Measurements from ENCODE around the gene FAXDC2.

Gene FAXDC2

GRCh38 chr5:154873791-154874331 lies 23.5 kb upstream of the FAXDC2 start:
- H3K4me3 ChIP-seq (ENCODE audit: control insufficient read depth, low read depth, low read length) = no peak overlapping the region
- no peak for DNase-seq (ENCODE audit: low read depth)
- no peak for TF ChIP-seq CTCF (IDR thresholded peaks at IDR 0.05; ENCODE audit: control insufficient read depth, insufficient read depth, low read depth, low read length, missing control alignments)

- H3K4me3 ChIP-seq (ENCODE audit: control insufficient read depth, low read depth, low read length) = no peak overlapping the region
Observed at GRCh38 chr5:154871734-154872133, 21.3 kb upstream of the FAXDC2 start.

GRCh38 chr5:154868702-154869101 lies 18.3 kb upstream of the FAXDC2 start:
- no peak overlapping the region for H3K4me3 ChIP-seq (ENCODE audit: control insufficient read depth, low read depth, low read length)
- TF ChIP-seq CTCF (IDR thresholded peaks at IDR 0.05; ENCODE audit: control insufficient read depth, insufficient read depth, low read depth, low read length, missing control alignments) = no peak
- DNase-seq (ENCODE audit: low read depth) = no peak

More at GRCh38 chr5:154871734-154872133, 21.3 kb upstream of the FAXDC2 start:
- TF ChIP-seq CTCF (IDR thresholded peaks at IDR 0.05; ENCODE audit: control insufficient read depth, insufficient read depth, low read depth, low read length, missing control alignments) = no peak
- no peak for DNase-seq (ENCODE audit: low read depth)

- no peak for TF ChIP-seq CTCF (IDR thresholded peaks at IDR 0.05; ENCODE audit: control insufficient read depth, insufficient read depth, low read depth, low read length, missing control alignments)
- DNase-seq (ENCODE audit: low read depth) = no peak
- no peak overlapping the region for H3K4me3 ChIP-seq (ENCODE audit: control insufficient read depth, low read depth, low read length)
Observed at GRCh38 chr5:154866841-154867240, 16.4 kb upstream of the FAXDC2 start.

- no peak overlapping the region for H3K4me3 ChIP-seq (ENCODE audit: control insufficient read depth, low read depth, low read length)
- TF ChIP-seq CTCF (IDR thresholded peaks at IDR 0.05; ENCODE audit: control insufficient read depth, insufficient read depth, low read depth, low read length, missing control alignments) = no peak
- no peak for DNase-seq (ENCODE audit: low read depth)
Observed at GRCh38 chr5:154865466-154866184, 15.2 kb upstream of the FAXDC2 start.

- TF ChIP-seq CTCF (IDR thresholded peaks at IDR 0.05; ENCODE audit: control insufficient read depth, insufficient read depth, low read depth, low read length, missing control alignments) = no peak
- H3K4me3 ChIP-seq (ENCODE audit: control insufficient read depth, low read depth, low read length) = no peak overlapping the region
- no peak for DNase-seq (ENCODE audit: low read depth)
Observed at GRCh38 chr5:154863291-154864080, 13.1 kb upstream of the FAXDC2 start.

Data from AG09309 (cell line).